GM21619 (cell line): ENCODE data around the gene TEAD1.

Experiments used
- ATAC-seq: cut with Tn5 transposase; IDR thresholded peaks from one replicate; pipeline ENCODE4 v1.9.1; 2021; ENCODE audit not compliant: unreplicated experiment

The TEAD1 gene

GRCh38 chr11:12664385-12664784 is 9.8 kb upstream of the TEAD1 start:
- no peak for ATAC-seq

- no peak for ATAC-seq
Observed at GRCh38 chr11:12666915-12667314, 7.3 kb upstream of the TEAD1 start.

GRCh38 chr11:12667646-12668045 is 6.6 kb upstream of the TEAD1 start:
- ATAC-seq = no peak

- ATAC-seq = no peak
Observed at GRCh38 chr11:12668166-12668565, 6.1 kb upstream of the TEAD1 start.

GRCh38 chr11:12669930-12670329 is 4.3 kb upstream of the TEAD1 start:
- ATAC-seq = no peak

GRCh38 chr11:12671370-12671769 is 2.9 kb upstream of the TEAD1 start:
- no peak for ATAC-seq

- ATAC-seq = peak; percentile 20
Observed at GRCh38 chr11:12673601-12673923, 659 bp upstream of the TEAD1 start.

- ATAC-seq = peak; percentile 21
Observed at GRCh38 chr11:12674571-12674935, 332 bp downstream of the TEAD1 start.

GRCh38 chr11:12674936-12675696 is 895 bp downstream of the TEAD1 start:
- ATAC-seq = peak; percentile 4

GRCh38 chr11:12675951-12676711 is 1.9 kb downstream of the TEAD1 start:
- no peak for ATAC-seq

- ATAC-seq = no peak
Observed at GRCh38 chr11:12677131-12677530, 2.9 kb downstream of the TEAD1 start.

GRCh38 chr11:12678092-12678491 is 3.9 kb downstream of the TEAD1 start:
- no peak for ATAC-seq

GRCh38 chr11:12678991-12679390 is 4.8 kb downstream of the TEAD1 start:
- no peak for ATAC-seq

GRCh38 chr11:12679471-12679870 is 5.2 kb downstream of the TEAD1 start:
- no peak for ATAC-seq

- no peak for ATAC-seq
Observed at GRCh38 chr11:12680246-12680939, 6.2 kb downstream of the TEAD1 start.

GRCh38 chr11:12680940-12681258 is 6.7 kb downstream of the TEAD1 start:
- ATAC-seq = no peak

- no peak for ATAC-seq
Observed at GRCh38 chr11:12681466-12681865, 7.2 kb downstream of the TEAD1 start.

- ATAC-seq = no peak
Observed at GRCh38 chr11:12682288-12682687, 8.1 kb downstream of the TEAD1 start.

- no peak for ATAC-seq
Observed at GRCh38 chr11:12682737-12683500, 8.7 kb downstream of the TEAD1 start.

GRCh38 chr11:12683874-12684273 is 9.7 kb downstream of the TEAD1 start:
- no peak for ATAC-seq

GRCh38 chr11:12684315-12684714 is 10.1 kb downstream of the TEAD1 start:
- no peak for ATAC-seq
